ENCODE results near the gene METTL5. TPM values are rescaled to one million over a fixed set of nuclear protein-coding genes. Genes with fewer than 3 reads are reported as not detected.

Gene METTL5
- polyA plus RNA-seq, 3 donors, result 11.1 to 60.8 (median 51.0) TPM

- peaks cover 11 to 29% of the 10 kb centered on the region in 2 donors for H3K36me3 Mint-ChIP-seq
- Histone ChIP-seq H3K27ac (ENCODE audit: low read depth in 1 of 2, low read length in 2 of 2) (peak overlapping the region in 1 of 2 donors; percentile 81), H3K4me1 (ENCODE audit: control insufficient read depth in 1 of 2, insufficient read depth in 2 of 2, low read length in 2 of 2) (peaks cover 23 to 40% of the 10 kb centered on the region in 2 donors), H2AFZ (ENCODE audit: insufficient read depth, low read depth, low read length, poor library complexity, severe bottlenecking) (peak overlapping the region; percentile 95), H3K9ac (ENCODE audit: insufficient read depth, low read length, poor library complexity, severe bottlenecking) (peak overlapping the region; percentile 79), H3K9me3 (replicated peaks in 1 of 2; ENCODE audit: control insufficient read depth in 1 of 2, insufficient read depth in 1 of 2, low read length in 2 of 2) (no peaks in the 10 kb centered on the region), H4K20me1 (ENCODE audit: insufficient read depth, low read length) (peaks cover 12% of the 10 kb centered on the region), H3K27me3 (ENCODE audit: control insufficient read depth in 2 of 2, insufficient read depth in 2 of 2, low read length in 2 of 2) (no peaks in the 10 kb centered on the region), H3K4me2 (replicated peaks; ENCODE audit: extremely low read depth, low read length, poor library complexity, severe bottlenecking) (peak overlapping the region; percentile 93), H3K79me2 (ENCODE audit: insufficient read depth, low read length) (peaks cover 41% of the 10 kb centered on the region), H3K36me3 (replicated peaks in 1 of 2; ENCODE audit: control insufficient read depth in 1 of 2, insufficient read depth in 2 of 2, low read length in 2 of 2) (peaks cover 3 to 5% of the 10 kb centered on the region in 2 donors), H3K4me3 (replicated peaks in 1 of 3; ENCODE audit: low read depth in 2 of 3, low read length in 3 of 3) (peak overlapping the region; percentile 83 to 95 (median 92))
- peaks cover 34% of the 10 kb centered on the region for H3K4me1 Mint-ChIP-seq
- no peak for TF ChIP-seq CTCF (IDR thresholded peaks at IDR 0.05)
- H3K27me3 Mint-ChIP-seq (ENCODE audit: low read depth in 3 of 3), result peaks cover 1 to 2% (median 2%) of the 10 kb centered on the region in 3 donors
- H3K9me3 Mint-ChIP-seq, result peaks cover 0 to 1% (median 0%) of the 10 kb centered on the region in 7 donors
- peak overlapping the region; percentile 84 to 92 for H3K4me3 Mint-ChIP-seq
- peak overlapping the region in 5 of 7 donors; percentile 54 to 76 (median 69) for H3K27ac Mint-ChIP-seq
- DNase-seq, result no peak
- intact Hi-C loops (cut with micrococcal nuclease), result loop anchor here (10.0 kb wide), 3 partner anchors 111 to 249 kb away; partner anchors contain the start of genes FASTKD1 (in 1 of the 2) and PPIG (in 1 of the 2)
- no CpG with 5 or more reads among the region's 4 CpGs for WGBS (ENCODE audit: insufficient coverage)
Observed at GRCh38 chr2:169823996-169824372, 721 bp downstream of the METTL5 start.

DNA sequence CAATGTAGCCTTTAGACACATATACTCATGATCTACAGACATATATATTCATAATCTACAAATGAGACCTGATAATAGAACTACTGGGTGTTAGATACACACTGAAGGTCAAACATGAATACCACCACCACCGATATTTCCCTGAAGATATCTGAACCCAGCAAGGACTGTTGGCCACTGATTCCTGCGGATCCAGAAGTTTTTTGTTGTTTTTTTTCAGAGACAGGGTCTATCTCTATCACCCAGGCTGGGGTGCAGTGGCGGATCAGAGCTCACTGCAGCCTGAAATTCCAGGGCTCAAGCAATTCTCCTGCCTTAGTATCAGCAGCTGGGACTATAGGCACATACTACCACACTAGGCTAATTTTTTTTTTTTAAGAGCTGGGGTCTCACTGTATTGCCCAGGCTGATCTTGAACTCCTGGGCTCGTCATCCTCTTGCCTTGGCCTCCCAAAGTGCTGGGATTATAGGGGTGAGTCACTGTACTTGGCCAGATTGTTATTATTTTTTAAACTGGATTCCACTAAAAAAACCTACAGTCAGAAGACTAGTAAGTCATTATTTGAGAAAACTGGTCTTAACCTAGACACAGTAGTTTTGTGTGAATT, 1.8 kb downstream of the METTL5 start:
- no peak overlapping the region for H3K4me3 ChIP-seq (replicated peaks in 1 of 3; ENCODE audit: low read depth in 2 of 3, low read length in 3 of 3)
- no peak overlapping the region for H3K4me2 ChIP-seq (replicated peaks; ENCODE audit: extremely low read depth, low read length, poor library complexity, severe bottlenecking)
- peaks cover 25% of the 10 kb centered on the region for H3K4me1 Mint-ChIP-seq
- peaks cover 30% of the 10 kb centered on the region for H3K79me2 ChIP-seq (ENCODE audit: insufficient read depth, low read length)
- TF ChIP-seq CTCF (IDR thresholded peaks at IDR 0.05), result no peak
- H3K4me3 Mint-ChIP-seq, result no peak overlapping the region
- WGBS (ENCODE audit: insufficient coverage), result 100% methylated on average over 3 of the region's 4 CpGs
- intact Hi-C loops (cut with micrococcal nuclease), result loop anchor here (10.0 kb wide), 3 partner anchors 112 to 248 kb away; partner anchors contain the start of genes FASTKD1 (in 1 of the 2) and PPIG (in 1 of the 2)
- H3K4me1 ChIP-seq (ENCODE audit: control insufficient read depth in 1 of 2, insufficient read depth in 2 of 2, low read length in 2 of 2), result peaks cover 15 to 29% of the 10 kb centered on the region in 2 donors
- H3K27ac Mint-ChIP-seq, result no peak overlapping the region
- H3K9me3 ChIP-seq (replicated peaks in 1 of 2; ENCODE audit: control insufficient read depth in 1 of 2, insufficient read depth in 1 of 2, low read length in 2 of 2), result no peaks in the 10 kb centered on the region
- DNase-seq, result no peak
- H2AFZ ChIP-seq (ENCODE audit: insufficient read depth, low read depth, low read length, poor library complexity, severe bottlenecking), result no peak overlapping the region
- H3K27me3 Mint-ChIP-seq (ENCODE audit: low read depth in 3 of 3), result peaks cover 0 to 2% (median 1%) of the 10 kb centered on the region in 3 donors
- H3K9ac ChIP-seq (ENCODE audit: insufficient read depth, low read length, poor library complexity, severe bottlenecking), result no peak overlapping the region
- peaks cover 1% of the 10 kb centered on the region for H4K20me1 ChIP-seq (ENCODE audit: insufficient read depth, low read length)
- H3K36me3 Mint-ChIP-seq, result peaks cover 15 to 31% of the 10 kb centered on the region in 2 donors
- no peak overlapping the region for H3K27ac ChIP-seq (ENCODE audit: low read depth in 1 of 2, low read length in 2 of 2)
- peaks cover 9 to 16% of the 10 kb centered on the region in 2 donors for H3K36me3 ChIP-seq (replicated peaks in 1 of 2; ENCODE audit: control insufficient read depth in 1 of 2, insufficient read depth in 2 of 2, low read length in 2 of 2)
- peaks cover 0 to 1% (median 0%) of the 10 kb centered on the region in 7 donors for H3K9me3 Mint-ChIP-seq
- no peaks in the 10 kb centered on the region for H3K27me3 ChIP-seq (ENCODE audit: control insufficient read depth in 2 of 2, insufficient read depth in 2 of 2, low read length in 2 of 2)

All from CD14-positive monocyte (primary cell).